ENCODE results near the gene PIK3AP1. TPM values are rescaled to one million over a fixed set of nuclear protein-coding genes. Genes with fewer than 3 reads are reported as not detected.
"Not testable (repeated sequence)": the region's sequence is repeated elsewhere in the genome, so short reads cannot be mapped to it uniquely, and the experiment has no call there.

Gene PIK3AP1
- total RNA-seq, 4 donors from 2014 or later = 5.8 to 111 (median 13.4) TPM

DNA sequence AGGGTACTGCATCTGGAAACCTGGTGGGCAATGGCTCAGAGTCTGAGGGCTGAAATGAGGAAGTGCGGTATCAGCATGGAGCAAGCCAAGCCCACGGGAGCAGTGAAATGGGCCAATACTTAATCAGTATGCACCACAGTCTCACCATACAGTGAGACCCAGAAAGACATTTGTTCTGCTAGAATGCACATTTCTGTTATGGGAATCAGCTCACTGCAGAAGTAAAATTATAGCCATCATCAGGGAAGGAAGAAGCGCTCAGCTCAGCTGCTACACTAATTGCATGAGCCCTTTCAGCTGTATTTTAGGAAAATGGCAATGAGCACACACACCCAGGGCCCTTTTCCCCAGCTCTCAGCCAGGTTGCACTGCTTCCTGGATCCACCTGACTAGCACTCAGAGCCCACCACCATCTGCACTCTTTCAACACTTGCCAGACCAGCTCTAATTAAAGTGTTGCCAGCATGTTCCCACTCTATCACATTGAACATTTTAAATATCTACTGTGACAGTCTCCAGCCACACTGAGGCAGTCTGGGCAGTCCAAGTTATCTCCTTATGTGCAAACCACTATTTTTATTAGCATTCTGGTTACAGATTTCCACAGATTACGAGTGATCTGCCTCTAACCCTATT is 44.2 kb upstream of the PIK3AP1 start:
- Histone ChIP-seq H3K4me1 (peaks cover 0 to 13% (median 7%) of the 10 kb centered on the region in 4 donors), H3K4me3 (no peak overlapping the region), H3K27me3 (no peaks in the 10 kb centered on the region), H3K9me3 (no peaks in the 10 kb centered on the region), H3K27ac (no peak overlapping the region), H3K36me3 (no peaks in the 10 kb centered on the region)
- peak in 1 of 3 donors; percentile 59 for DNase-seq
- TF ChIP-seq, protein P1, sequence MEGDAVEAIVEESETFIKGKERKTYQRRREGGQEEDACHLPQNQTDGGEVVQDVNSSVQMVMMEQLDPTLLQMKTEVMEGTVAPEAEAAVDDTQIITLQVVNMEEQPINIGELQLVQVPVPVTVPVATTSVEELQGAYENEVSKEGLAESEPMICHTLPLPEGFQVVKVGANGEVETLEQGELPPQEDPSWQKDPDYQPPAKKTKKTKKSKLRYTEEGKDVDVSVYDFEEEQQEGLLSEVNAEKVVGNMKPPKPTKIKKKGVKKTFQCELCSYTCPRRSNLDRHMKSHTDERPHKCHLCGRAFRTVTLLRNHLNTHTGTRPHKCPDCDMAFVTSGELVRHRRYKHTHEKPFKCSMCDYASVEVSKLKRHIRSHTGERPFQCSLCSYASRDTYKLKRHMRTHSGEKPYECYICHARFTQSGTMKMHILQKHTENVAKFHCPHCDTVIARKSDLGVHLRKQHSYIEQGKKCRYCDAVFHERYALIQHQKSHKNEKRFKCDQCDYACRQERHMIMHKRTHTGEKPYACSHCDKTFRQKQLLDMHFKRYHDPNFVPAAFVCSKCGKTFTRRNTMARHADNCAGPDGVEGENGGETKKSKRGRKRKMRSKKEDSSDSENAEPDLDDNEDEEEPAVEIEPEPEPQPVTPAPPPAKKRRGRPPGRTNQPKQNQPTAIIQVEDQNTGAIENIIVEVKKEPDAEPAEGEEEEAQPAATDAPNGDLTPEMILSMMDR (IDR thresholded peaks at IDR 0.05) = no peak
- no peak for TF ChIP-seq POLR2A (IDR thresholded peaks at IDR 0.05)

DNA sequence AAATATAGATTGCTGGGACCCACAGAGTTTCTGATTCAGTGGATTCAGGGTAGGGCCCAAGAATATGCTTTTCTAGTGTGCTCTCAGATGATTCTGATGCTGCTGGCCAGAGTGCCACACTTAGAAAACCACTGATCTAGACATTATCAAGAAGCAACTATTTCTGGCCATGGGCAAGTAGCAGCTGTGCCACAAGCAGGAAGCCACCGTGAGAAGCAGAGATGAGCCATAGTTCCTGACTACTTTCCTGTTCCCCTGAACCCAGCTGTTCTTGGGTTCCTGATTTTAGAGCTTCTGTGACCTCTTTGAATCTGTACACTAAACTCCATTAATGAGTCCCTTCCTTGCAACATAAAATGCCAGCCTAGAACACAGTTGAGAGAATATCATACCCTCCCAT is 38.1 kb upstream of the PIK3AP1 start:
- no peaks in the 10 kb centered on the region for H3K36me3 ChIP-seq
- no peak overlapping the region for H3K4me3 ChIP-seq
- no peaks in the 10 kb centered on the region for H3K9me3 ChIP-seq
- DNase-seq = peak in 2 of 3 donors; percentile 54 to 70
- no peaks in the 10 kb centered on the region for H3K4me1 ChIP-seq
- TF ChIP-seq, protein P1 (IDR thresholded peaks at IDR 0.05) = no peak
- TF ChIP-seq POLR2A (IDR thresholded peaks at IDR 0.05) = no peak
- H3K27me3 ChIP-seq = no peaks in the 10 kb centered on the region
- peak overlapping the region in 1 of 4 donors; percentile 26 for H3K27ac ChIP-seq

DNA sequence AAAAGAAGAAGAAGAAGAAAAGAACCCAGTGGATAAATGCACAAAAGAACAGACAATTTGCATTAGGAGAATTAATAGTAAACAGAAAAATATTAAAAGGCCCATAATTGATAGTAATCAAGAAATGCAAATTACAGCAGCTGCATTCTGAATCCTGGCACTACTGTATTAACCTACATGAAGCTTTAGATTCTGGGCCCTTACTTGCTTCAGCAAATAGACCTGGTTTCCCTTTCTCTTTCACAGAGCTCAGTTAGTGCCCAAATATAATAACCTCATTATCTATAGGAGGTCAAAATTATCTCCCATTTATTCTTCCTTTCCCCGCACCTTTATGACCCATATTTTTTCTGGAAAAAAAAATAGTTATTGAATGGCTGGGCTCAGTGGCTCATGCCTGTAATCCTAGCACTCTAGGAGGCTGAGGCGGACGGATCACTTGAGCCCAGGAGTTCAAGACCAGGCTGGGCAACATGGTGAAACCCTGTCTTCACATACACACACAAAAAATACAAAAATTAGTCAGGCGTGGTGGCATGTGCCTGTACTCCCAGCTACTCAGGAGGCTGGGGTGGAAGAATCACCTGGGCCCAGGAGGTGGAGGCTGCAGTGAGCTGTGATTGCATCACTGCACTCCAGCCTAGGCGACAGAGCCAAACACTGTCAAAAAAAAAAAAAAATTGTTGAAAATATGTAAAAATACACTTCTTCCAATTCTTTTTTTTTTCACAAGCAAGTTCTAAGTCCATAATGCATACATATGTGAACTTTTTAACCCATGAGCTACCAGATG is 36.0 kb upstream of the PIK3AP1 start:
- TF ChIP-seq, protein P1 (IDR thresholded peaks at IDR 0.05) = no peak
- no peak for TF ChIP-seq POLR2A (IDR thresholded peaks at IDR 0.05)
- Histone ChIP-seq H3K9me3 (no peaks in the 10 kb centered on the region), H3K27ac (no peak overlapping the region), H3K4me3 (no peak overlapping the region), H3K4me1 (no peaks in the 10 kb centered on the region), H3K36me3 (no peaks in the 10 kb centered on the region), H3K27me3 (no peaks in the 10 kb centered on the region)
- DNase-seq = no peak

DNA sequence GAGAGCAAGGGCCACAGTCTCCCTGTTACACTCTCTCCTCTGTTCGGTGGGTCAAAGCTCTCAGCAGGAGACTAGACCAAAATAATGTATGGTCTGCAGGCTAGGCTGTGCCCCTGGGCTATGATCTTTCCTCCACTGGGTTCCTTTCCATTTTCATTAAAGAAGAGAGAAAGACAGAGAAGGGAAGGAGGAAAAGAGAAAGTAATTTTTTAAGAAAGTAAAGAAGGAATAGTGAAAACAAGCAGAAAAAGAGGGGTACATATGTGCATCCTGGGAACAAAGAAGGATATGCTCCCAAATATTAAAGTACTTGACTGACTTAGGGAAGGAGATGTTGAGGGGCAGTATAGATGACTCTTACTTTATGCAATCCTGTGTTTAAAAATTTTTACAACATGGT is 33.6 kb upstream of the PIK3AP1 start:
- Histone ChIP-seq H3K36me3 (no peaks in the 10 kb centered on the region), H3K4me3 (no peak overlapping the region), H3K9me3 (no peaks in the 10 kb centered on the region), H3K4me1 (no peaks in the 10 kb centered on the region), H3K27ac (no peak overlapping the region), H3K27me3 (no peaks in the 10 kb centered on the region)
- no peak for DNase-seq
- TF ChIP-seq, protein P1 (IDR thresholded peaks at IDR 0.05) = no peak

DNA sequence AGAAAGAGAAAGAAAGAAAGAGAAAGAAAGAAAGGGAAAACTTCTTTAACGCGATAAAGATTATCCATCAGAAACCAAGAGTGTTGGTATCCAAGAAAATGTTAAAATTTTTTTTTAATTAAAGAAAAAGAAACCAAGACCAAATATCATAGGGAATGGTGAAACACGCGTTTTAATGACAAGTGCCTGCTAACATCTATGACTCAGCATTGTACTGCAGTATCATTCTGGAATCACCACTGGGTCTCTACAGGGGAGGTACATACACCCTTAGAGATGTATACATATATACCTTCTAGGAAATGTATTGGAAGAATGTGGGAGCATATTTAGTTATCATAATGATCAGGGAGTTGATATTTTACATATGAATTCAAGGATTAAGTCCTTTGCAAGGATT is 32.1 kb upstream of the PIK3AP1 start:
- H3K36me3 ChIP-seq = no peaks in the 10 kb centered on the region
- no peak for TF ChIP-seq POLR2A (IDR thresholded peaks at IDR 0.05)
- TF ChIP-seq, protein P1 (IDR thresholded peaks at IDR 0.05) = no peak
- peaks cover 0 to 11% (median 5%) of the 10 kb centered on the region in 4 donors for H3K4me1 ChIP-seq
- DNase-seq = no peak
- no peaks in the 10 kb centered on the region for H3K27me3 ChIP-seq
- no peak overlapping the region for H3K4me3 ChIP-seq
- no peaks in the 10 kb centered on the region for H3K9me3 ChIP-seq
- H3K27ac ChIP-seq = no peak overlapping the region

DNA sequence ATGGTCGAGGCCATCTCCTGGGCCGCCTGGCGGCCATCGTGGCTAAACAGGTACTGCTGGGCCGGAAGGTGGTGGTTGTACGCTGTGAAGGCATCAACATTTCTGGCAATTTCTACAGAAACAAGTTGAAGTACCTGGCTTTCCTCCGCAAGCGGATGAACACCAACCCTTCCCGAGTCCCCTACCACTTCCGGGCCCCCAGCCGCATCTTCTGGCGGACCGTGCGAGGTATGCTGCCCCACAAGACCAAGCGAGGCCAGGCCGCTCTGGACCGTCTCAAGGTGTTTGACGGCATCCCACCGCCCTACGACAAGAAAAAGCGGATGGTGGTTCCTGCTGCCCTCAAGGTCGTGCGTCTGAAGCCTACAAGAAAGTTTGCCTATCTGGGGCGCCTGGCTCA is 30.0 kb upstream of the PIK3AP1 start:
- not testable (repeated sequence) for H3K27me3 ChIP-seq, H3K36me3 ChIP-seq, H3K27ac ChIP-seq, H3K9me3 ChIP-seq, H3K4me3 ChIP-seq
- H3K4me1 ChIP-seq = peaks cover 0 to 13% (median 5%) of the 10 kb centered on the region in 4 donors
- peak in 1 of 3 donors; percentile 28 for DNase-seq
